Measurements from ENCODE around the gene SIAE.

GRCh38 chr11:124674168-124674517 lies 604 bp upstream of the SIAE start:
- TF ChIP-seq, protein P1, sequence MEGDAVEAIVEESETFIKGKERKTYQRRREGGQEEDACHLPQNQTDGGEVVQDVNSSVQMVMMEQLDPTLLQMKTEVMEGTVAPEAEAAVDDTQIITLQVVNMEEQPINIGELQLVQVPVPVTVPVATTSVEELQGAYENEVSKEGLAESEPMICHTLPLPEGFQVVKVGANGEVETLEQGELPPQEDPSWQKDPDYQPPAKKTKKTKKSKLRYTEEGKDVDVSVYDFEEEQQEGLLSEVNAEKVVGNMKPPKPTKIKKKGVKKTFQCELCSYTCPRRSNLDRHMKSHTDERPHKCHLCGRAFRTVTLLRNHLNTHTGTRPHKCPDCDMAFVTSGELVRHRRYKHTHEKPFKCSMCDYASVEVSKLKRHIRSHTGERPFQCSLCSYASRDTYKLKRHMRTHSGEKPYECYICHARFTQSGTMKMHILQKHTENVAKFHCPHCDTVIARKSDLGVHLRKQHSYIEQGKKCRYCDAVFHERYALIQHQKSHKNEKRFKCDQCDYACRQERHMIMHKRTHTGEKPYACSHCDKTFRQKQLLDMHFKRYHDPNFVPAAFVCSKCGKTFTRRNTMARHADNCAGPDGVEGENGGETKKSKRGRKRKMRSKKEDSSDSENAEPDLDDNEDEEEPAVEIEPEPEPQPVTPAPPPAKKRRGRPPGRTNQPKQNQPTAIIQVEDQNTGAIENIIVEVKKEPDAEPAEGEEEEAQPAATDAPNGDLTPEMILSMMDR (IDR thresholded peaks at IDR 0.05; ENCODE audit: low read depth, low read length): no peak
- TF ChIP-seq POLR2A (IDR thresholded peaks at IDR 0.05; ENCODE audit: extremely low read depth, insufficient read length): no peak
- TF ChIP-seq MAX (IDR thresholded peaks at IDR 0.05; ENCODE audit: low read depth, low read length): no peak
- TF ChIP-seq MYC (IDR thresholded peaks at IDR 0.05; ENCODE audit: low read depth, low read length): no peak

Measured in NB4 (cell line).